ENCODE data around the gene PRR18. TPM values are rescaled to one million over a fixed set of nuclear protein-coding genes. Genes with fewer than 3 reads are reported as not detected.
"Not testable (repeated sequence)": the region's sequence is repeated elsewhere in the genome, so short reads cannot be mapped to it uniquely, and the experiment has no call there.

The PRR18 gene, protein sequence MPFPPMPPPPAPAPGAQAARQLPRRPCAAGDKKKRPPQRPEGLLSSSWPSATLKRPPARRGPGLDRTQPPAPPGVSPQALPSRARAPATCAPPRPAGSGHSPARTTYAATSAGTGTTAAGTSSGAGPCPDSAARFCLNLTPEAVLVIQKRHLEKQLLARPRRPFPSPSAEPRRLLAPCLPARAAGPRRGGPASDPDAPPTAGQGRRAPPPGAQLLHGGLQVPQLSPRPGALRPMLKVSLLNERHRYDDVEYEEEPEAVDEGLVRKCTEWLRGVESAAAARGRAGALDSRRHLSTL
- not detected for polyA plus RNA-seq

DNA sequence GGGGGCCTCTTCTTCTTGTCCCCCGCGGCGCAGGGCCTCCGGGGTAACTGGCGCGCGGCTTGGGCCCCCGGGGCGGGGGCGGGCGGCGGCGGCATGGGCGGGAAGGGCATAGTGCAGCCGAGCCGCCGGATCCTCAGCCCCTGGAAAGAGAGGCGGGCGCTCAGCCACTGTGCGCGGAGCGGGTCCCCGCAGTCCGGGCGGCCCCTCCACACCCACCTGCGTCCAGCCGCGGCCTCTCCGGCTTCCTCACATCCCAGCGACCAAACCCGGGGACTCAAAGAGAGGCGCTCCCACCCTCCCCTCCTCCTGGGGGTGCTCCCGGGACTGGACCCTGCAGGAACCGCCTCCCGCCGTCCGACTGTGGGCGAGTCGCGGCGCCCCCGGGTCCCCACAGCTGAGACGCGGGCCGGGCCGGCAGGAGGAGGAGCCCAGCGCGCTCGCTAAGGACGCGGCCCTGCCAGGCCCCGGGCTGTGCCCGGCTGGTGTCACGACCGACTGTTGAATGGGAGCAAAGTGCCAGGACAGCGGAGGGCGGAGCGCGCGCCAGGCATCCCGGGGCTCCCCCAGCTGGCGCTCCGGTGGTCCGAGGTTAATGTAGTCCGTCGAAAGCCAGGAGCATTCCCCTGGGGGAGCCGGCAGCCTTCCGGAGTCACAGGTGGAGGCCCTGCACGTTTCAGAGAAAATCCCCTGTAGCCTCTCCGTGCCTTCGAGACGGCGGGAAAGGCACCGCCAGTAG is at the start of gene PRR18:
Gene PRR18 (minus strand): TSS at position 360 of the 736 bp plus-strand sequence. CDS start 250 bp downstream, at position 110.
- DNase-seq = no peak
- Mint-ChIP-seq H3K9me3 (no peaks in the 10 kb centered on the region), H3K36me3 (peaks cover 0 to 4% (median 0%) of the 10 kb centered on the region in 3 donors), H3K4me1 (peaks cover 3 to 6% of the 10 kb centered on the region in 2 donors), H3K4me3 (peak within 1 kb of the TSS in 4 of 5 donors; percentile 8 to 59 (median 34)), H3K27me3 (ENCODE audit: low read depth in 3 of 3) (peaks cover 8 to 32% (median 15%) of the 10 kb centered on the region in 3 donors), H3K27ac (no peak within 1 kb of the TSS)

DNA sequence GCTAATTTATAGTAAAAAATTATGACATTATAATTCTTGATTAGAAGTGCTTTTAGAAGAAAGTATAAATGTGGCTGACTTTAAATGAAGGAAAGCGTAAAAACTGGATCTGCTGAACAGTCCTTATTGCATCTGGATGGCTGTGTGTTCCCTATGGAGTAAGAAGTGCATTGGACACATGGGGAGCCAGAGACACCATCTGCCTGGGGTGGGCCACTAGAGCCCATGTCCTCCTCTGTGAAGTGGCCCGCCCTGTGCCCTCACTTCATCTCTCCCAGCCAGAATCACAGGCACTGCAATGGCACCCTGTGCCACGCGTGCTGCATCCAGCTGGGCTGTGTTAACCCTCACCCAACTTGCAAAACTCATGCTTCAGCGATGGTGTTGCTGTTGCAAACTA is 47.4 kb upstream of the PRR18 start:
- Mint-ChIP-seq H3K27me3 (ENCODE audit: low read depth in 3 of 3) (peaks cover 4 to 24% (median 11%) of the 10 kb centered on the region in 3 donors), H3K27ac (no peak overlapping the region), H3K36me3 (peaks cover 0 to 9% (median 5%) of the 10 kb centered on the region in 3 donors), H3K4me3 (no peak overlapping the region), H3K9me3 (peaks cover 0 to 8% (median 0%) of the 10 kb centered on the region in 6 donors), H3K4me1 (peaks cover 0 to 5% of the 10 kb centered on the region in 2 donors)
- DNase-seq = no peak

DNA sequence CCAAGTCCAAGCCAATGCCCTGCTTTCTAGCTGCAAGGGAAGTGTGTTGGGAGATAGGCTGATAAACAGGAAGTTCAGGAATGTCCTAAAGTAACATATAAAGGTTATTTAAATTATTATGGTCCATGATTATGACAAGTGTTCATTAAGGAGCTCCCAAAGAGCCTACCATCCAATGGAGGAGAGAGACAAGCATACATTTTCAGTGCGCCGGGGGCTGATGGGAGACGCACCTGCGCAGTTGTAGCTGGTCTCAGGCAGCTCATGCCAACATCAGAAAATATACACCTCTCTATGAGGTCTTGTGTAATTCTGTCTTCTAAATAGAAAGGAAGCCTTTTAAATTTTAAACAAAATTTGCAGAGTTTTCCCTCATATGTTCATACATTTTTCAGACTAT is 46.8 kb upstream of the PRR18 start:
- peaks cover 4 to 24% (median 14%) of the 10 kb centered on the region in 3 donors for H3K27me3 Mint-ChIP-seq (ENCODE audit: low read depth in 3 of 3)
- peaks cover 0 to 5% of the 10 kb centered on the region in 2 donors for H3K4me1 Mint-ChIP-seq
- peaks cover 0 to 10% (median 2%) of the 10 kb centered on the region in 3 donors for H3K36me3 Mint-ChIP-seq
- DNase-seq = no peak
- peaks cover 0 to 8% (median 0%) of the 10 kb centered on the region in 6 donors for H3K9me3 Mint-ChIP-seq
- no peak overlapping the region for H3K27ac Mint-ChIP-seq
- H3K4me3 Mint-ChIP-seq = no peak overlapping the region

DNA sequence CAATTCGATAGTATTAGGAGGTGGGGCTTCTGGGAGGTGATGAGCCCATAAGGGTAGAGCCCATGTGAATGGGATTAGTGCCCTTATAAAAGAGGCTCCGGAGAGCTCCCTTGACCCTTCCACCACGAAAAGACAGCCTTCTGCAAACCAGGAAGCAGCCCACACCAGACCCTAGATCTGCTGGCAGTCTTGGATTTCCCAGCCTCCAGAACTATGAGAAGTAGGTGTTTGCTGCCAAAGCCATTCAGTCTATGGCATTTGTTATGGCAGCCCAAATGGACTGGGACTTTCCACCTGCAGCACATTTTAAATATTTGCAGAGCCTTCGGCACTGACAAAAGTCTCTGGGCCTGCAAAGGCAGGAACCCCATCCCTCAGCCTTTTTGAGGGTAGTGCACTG is 46.0 kb upstream of the PRR18 start:
- no peak for DNase-seq
- Mint-ChIP-seq H3K27me3 (ENCODE audit: low read depth in 3 of 3) (peaks cover 4 to 23% (median 12%) of the 10 kb centered on the region in 3 donors), H3K4me1 (peaks cover 0 to 5% of the 10 kb centered on the region in 2 donors), H3K9me3 (peaks cover 0 to 8% (median under 1%) of the 10 kb centered on the region in 6 donors), H3K36me3 (peaks cover 0 to 10% (median 3%) of the 10 kb centered on the region in 3 donors), H3K4me3 (no peak overlapping the region), H3K27ac (no peak overlapping the region)

DNA sequence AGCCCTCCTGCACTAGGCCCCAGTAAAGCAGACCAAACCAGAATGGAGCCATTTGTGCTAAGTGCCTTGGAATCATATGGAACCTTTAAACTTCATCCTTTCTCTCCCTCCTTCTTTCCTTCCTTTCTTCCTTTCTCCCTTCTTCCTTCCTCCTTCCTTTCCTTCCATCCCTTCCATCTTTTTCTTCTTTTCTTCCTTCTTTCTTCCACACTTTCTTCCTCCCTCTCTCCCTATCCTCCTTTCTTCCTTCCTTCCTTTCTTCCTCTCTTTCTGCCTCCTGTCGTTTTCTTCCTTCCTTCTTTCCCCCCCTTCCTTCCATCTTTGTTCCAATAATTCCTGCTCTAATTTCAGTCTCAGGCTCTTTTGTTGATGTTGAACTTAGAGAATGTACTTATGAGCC is 45.3 kb upstream of the PRR18 start:
- H3K27me3 Mint-ChIP-seq (ENCODE audit: low read depth in 3 of 3) = peaks cover 4 to 18% (median 11%) of the 10 kb centered on the region in 3 donors
- H3K9me3 Mint-ChIP-seq = peaks cover 0 to 8% (median under 1%) of the 10 kb centered on the region in 6 donors
- H3K4me1 Mint-ChIP-seq = peaks cover 0 to 5% of the 10 kb centered on the region in 2 donors
- peaks cover 0 to 10% (median 3%) of the 10 kb centered on the region in 3 donors for H3K36me3 Mint-ChIP-seq
- H3K4me3 Mint-ChIP-seq = no peak overlapping the region
- no peak for DNase-seq
- H3K27ac Mint-ChIP-seq = peak overlapping the region in 1 of 6 donors; percentile 51

DNA sequence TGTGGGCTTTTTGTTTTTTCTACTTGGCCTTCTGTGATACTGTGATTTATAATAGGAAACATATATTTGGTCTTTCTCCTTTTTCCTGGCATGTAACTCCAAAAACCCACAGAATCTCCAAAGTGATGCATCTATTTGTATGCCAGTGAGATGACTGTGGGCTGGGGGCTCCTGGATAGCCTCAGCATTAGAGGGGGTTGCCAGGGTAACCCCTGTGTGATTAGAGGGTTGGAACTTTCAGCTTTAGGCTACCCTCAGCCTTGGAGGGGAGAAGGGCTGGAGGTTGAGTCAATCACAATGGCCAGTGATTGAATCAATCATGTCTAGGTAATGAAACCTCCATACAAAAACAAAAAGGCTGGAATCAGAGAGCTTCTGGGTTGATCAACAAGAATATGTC is 44.7 kb upstream of the PRR18 start:
- no peak for DNase-seq
- Mint-ChIP-seq H3K36me3 (peaks cover 0 to 10% (median 7%) of the 10 kb centered on the region in 3 donors), H3K4me3 (no peak overlapping the region), H3K4me1 (peaks cover 0 to 5% of the 10 kb centered on the region in 2 donors), H3K27me3 (ENCODE audit: low read depth in 3 of 3) (peaks cover 4 to 13% (median 5%) of the 10 kb centered on the region in 3 donors), H3K27ac (no peak overlapping the region), H3K9me3 (peaks cover 0 to 8% (median under 1%) of the 10 kb centered on the region in 6 donors)

DNA sequence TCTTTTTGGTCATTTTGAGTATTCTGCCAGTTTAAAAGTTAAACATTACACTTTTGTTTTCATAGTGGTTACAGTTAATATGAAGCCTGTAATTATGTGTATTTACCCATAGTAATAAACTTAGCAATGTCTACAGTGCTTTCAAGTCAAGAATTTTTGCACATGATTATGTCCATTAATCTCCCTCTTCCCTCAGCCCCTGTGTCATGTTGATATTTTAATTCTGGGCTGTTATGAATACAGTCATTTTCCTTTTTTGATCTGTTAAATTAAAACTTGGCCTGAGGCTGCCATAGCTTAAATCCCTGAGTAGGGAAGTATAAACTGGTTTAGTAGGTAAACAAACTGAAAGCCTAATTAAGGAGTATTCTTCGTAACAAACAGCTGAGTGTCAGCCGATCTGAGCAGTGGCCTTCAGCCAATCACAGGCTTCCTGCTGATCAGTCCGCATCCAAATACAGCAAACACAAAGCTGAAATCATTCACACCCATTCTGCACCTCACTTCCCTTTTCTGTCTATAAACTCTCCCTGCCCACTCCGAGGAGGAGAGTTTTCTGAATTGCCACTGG is 43.6 kb upstream of the PRR18 start:
- H3K27me3 Mint-ChIP-seq (ENCODE audit: low read depth in 3 of 3) = peaks cover 4 to 13% (median 7%) of the 10 kb centered on the region in 3 donors
- no peak overlapping the region for H3K27ac Mint-ChIP-seq
- peak overlapping the region in 1 of 5 donors; percentile 20 for H3K4me3 Mint-ChIP-seq
- H3K36me3 Mint-ChIP-seq = peaks cover 0 to 11% (median 10%) of the 10 kb centered on the region in 3 donors
- peaks cover 0 to 8% (median 0%) of the 10 kb centered on the region in 6 donors for H3K9me3 Mint-ChIP-seq
- no peak for DNase-seq
- H3K4me1 Mint-ChIP-seq = peaks cover 0 to 5% of the 10 kb centered on the region in 2 donors

DNA sequence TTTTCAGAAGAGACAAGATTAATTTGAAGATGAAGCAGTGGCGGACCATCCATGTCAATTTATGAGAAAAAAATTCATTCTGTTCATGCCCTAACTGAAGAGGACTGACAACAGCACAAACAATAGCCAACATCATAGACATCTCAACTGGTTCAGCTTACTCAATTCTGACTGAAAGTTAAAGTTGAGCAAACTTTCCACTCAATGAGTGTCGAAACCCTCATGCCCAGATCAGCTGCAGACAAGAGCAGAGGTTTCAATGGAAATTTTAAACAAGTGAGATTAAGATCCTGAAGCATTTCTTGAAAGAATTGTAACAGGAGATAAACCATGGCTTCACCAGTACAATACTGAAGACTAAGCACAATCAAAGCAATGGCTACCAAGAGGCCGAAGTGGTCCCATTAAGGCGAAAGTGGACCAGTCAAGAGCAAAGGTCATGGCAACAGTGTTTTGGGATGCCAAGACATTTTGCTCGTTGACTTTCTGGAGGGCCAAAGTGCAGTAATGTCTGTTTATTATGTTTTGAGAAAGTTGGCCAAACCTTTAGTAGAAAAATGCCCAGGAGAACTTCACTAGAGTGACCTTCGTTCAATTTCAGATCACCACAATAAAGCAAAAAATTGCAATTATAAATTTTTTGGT is 40.2 kb upstream of the PRR18 start:
- H3K27ac Mint-ChIP-seq = no peak overlapping the region
- peaks cover 4 to 8% (median 7%) of the 10 kb centered on the region in 3 donors for H3K27me3 Mint-ChIP-seq (ENCODE audit: low read depth in 3 of 3)
- peaks cover 0 to 8% (median 1%) of the 10 kb centered on the region in 6 donors for H3K9me3 Mint-ChIP-seq
- peaks cover 2 to 8% of the 10 kb centered on the region in 2 donors for H3K4me1 Mint-ChIP-seq
- no peak overlapping the region for H3K4me3 Mint-ChIP-seq
- no peak for DNase-seq
- H3K36me3 Mint-ChIP-seq = peaks cover 0 to 11% (median 10%) of the 10 kb centered on the region in 3 donors

DNA sequence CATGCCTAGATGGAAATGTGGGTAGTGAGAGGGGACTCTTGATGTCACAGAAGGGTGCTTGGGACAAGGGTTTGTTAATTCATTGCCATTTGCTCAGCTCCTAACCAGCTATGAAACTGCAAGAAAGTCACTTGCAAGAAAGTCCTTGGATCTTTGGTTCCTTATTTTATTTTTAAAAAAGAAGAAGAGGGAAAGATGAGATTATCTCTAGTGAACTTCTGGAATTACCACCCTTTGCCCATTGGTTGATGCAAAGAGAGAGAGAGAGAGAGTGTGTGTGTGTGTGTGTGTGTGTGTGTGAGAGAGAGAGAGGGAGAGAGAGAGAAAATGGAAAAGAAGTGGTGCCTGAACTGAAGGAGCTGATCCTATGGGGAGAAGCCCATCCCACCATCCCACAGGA is 38.8 kb upstream of the PRR18 start:
- no peak for DNase-seq
- Mint-ChIP-seq H3K36me3 (peaks cover 0 to 11% (median 10%) of the 10 kb centered on the region in 3 donors), H3K4me1 (peaks cover 6 to 12% of the 10 kb centered on the region in 2 donors), H3K4me3 (no peak overlapping the region), H3K9me3 (peaks cover 0 to 8% (median 1%) of the 10 kb centered on the region in 6 donors), H3K27ac (no peak overlapping the region), H3K27me3 (ENCODE audit: low read depth in 3 of 3) (peaks cover 9 to 17% (median 10%) of the 10 kb centered on the region in 3 donors)

DNA sequence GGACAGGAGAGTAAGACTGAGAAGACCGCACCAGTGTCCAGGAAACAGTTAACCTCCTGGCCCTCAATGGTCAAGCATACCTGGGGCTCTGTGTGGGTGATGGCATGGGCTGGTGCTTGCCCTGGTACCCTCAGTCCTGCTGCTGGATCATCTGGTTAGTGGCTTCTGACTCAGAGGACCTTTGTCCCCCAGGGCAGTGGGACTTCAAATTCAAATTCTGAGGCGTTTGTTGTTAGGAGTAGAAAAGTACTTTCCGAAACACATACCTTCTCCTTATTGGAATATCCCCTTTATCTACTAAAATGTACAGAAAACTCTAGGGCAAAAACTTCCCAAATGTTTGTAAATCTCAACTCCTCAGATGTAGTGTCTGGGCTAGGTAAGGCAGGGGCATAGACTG is 38.3 kb upstream of the PRR18 start:
- no peak overlapping the region for H3K27ac Mint-ChIP-seq
- H3K27me3 Mint-ChIP-seq (ENCODE audit: low read depth in 3 of 3) = peaks cover 10 to 23% (median 11%) of the 10 kb centered on the region in 3 donors
- no peak overlapping the region for H3K4me3 Mint-ChIP-seq

DNA sequence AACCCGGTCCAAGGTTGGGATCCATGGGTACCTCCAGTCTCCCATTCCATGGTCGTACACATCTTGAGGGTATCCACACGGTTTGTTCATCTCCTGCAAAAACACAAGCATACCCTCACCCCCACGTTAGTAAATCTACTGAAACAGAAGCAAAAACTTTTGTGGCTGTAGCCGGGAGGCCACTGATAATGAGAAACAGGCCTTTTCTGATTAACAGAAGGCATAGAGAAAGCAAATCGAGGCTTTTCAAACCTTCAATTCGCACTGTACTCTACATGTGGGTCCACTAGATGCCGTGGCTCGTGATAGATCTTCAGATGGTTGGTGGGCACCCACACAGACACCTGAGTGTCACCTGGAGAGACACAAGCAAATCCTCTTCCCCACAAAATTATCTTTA is 37.5 kb upstream of the PRR18 start:
- H3K27me3 Mint-ChIP-seq (ENCODE audit: low read depth in 3 of 3) = peaks cover 10 to 24% (median 11%) of the 10 kb centered on the region in 3 donors
- peaks cover 0 to 11% (median 2%) of the 10 kb centered on the region in 3 donors for H3K36me3 Mint-ChIP-seq
- H3K27ac Mint-ChIP-seq = peak overlapping the region in 1 of 6 donors; percentile 21
- H3K4me1 Mint-ChIP-seq = peaks cover 12 to 15% of the 10 kb centered on the region in 2 donors
- H3K9me3 Mint-ChIP-seq, DNase-seq, H3K4me3 Mint-ChIP-seq: not testable (repeated sequence)

More for the DNA sequence above, 38.3 kb upstream of the PRR18 start:
- DNase-seq = no peak
- H3K4me1 Mint-ChIP-seq = peaks cover 8 to 13% of the 10 kb centered on the region in 2 donors
- peaks cover 0 to 11% (median 6%) of the 10 kb centered on the region in 3 donors for H3K36me3 Mint-ChIP-seq
- peaks cover 0 to 4% (median 1%) of the 10 kb centered on the region in 6 donors for H3K9me3 Mint-ChIP-seq

DNA sequence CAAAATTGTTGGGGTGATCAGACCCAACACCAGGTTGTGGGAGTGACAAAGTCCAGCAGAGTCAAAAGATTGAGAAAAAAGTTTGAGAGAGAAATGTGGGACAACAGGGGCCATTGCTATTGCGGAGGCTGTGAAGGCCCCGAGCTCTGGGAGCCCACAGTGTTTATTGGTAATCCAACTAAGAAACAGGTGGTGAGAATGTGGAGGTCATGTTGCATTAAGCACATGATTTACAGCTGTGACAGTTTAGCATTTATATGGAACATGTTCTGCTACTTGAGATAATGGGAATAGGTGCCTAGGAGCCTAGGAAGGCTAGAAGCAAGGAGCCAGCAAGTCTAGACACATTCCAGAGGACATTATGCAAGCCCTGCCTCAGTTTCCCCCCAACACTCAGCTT is 36.7 kb upstream of the PRR18 start:
- H3K9me3 Mint-ChIP-seq, DNase-seq: not testable (repeated sequence)
- Mint-ChIP-seq H3K4me1 (peaks cover 12 to 15% of the 10 kb centered on the region in 2 donors), H3K36me3 (peaks cover 0 to 11% (median 0%) of the 10 kb centered on the region in 3 donors), H3K27me3 (ENCODE audit: low read depth in 3 of 3) (peaks cover 10 to 19% (median 11%) of the 10 kb centered on the region in 3 donors), H3K27ac (peak overlapping the region in 1 of 6 donors; percentile 69), H3K4me3 (peak overlapping the region in 1 of 5 donors; percentile 42)

DNA sequence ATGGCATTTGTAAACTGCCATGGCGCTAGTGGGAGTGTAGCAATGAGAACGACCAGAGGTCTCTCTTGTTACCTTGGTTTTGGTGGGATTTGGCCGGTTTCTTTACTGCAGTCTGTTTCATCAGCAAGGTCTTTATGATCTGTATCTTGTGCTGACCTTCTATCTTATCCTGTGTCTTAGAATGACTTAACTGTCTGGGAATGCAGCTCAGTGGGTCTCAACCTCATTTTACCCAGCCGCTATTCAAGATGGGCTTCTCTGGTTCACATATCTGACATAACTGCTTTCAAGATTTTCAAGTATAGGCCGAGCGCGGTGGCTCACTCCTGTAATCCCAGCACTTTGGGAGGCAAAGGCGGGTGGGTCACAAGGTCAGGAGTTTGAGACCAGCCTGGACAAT is 36.0 kb upstream of the PRR18 start:
- peaks cover 10 to 19% (median 11%) of the 10 kb centered on the region in 3 donors for H3K27me3 Mint-ChIP-seq (ENCODE audit: low read depth in 3 of 3)

More for the DNA sequence above, 36.0 kb upstream of the PRR18 start:
- DNase-seq = no peak
- H3K27ac Mint-ChIP-seq = peak overlapping the region in 4 of 6 donors; percentile 12 to 97 (median 56)
- H3K4me3 Mint-ChIP-seq = peak overlapping the region in 1 of 5 donors; percentile 8
- peaks cover 12 to 15% of the 10 kb centered on the region in 2 donors for H3K4me1 Mint-ChIP-seq
- H3K36me3 Mint-ChIP-seq = peaks cover 0 to 8% (median 0%) of the 10 kb centered on the region in 3 donors
- peaks cover 0 to 4% (median 0%) of the 10 kb centered on the region in 6 donors for H3K9me3 Mint-ChIP-seq

All from immature natural killer cell (primary cell).